Right hindlimb (tissue), 1 donor: ENCODE results near the gene B3GALT4.
"Not testable (repeated sequence)": the region's sequence is repeated elsewhere in the genome, so short reads cannot be mapped to it uniquely, and the experiment has no call there.

Experiments
- DNase-seq: peaks from one replicate; pipeline ENCODE4 v3.0.0-alpha.2; 2018

The B3GALT4 gene

DNA sequence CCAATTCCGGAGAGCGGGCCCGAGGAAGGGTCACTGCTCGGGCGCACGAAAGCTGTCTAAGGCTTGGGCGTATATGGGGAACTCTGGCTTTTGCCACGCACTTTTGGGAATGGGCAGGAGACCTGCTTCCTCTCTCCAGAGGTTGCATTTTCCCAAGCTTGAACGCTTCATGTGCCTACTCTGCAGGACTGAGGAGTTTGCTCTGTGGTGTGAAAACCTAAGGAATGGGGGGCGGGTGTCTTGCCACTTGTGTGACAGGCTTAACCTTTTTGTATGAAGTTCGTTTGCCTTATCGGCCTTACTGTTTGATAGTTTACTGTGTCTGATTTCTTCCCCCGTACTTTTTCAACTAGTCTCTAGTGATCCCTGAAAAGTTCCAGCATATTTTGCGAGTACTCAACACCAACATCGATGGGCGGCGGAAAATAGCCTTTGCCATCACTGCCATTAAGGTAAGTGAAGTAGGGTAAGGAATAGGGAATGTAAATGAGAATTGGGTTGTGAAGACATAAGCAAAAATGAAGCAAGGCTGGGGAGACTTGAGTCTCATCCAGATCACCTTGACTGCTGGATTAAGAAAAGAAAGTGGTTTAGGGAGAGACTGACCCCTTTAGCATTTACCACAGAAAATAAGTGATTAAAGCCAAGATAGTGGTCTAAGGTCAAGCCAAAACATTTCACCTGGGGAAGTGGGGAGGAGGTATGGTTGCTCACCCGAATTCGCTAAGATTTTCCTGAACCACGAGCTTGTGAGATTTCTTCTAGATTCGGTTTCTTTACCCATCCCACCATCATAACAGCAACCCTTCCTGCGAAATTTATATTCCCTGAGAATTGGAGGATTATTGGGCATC is 4.4 kb upstream of the B3GALT4 start:
- DNase-seq: no peak

DNA sequence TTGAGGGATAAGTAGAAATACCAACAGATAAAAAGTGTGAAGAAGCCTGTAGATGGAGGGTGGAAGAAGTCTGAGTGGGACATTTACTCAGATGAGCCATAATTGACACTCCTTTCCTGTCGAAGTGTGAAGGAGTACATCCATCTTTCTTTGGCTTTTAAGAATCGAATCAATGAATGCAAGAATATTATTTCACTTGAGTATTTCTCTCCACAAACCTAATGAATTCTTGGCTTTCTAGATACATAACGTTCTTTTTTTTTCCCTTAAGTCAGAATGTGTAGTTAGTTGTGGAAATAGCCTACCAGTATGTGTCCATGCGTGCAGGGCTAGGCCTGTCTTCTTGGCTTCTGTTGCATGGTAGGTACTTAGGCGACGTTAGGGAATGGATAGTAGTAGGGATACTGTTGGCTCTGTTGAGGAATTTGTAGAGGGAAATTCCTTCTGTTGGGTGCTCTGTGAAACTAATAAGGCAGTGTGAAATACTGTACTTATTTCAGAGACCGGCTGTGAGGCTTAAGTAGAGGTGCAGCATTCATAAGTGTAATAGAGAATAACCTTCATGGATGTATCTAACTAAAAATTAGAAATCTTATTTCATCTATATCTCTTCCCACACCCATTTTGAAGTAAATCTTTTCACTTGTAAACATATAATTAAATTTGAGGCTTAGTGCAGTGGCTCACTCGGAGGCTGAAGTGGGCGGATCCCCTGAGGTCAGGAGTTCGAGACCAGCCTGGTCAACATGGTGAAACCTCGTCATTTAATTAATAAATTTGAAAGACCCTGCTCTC is 3.6 kb upstream of the B3GALT4 start:
- DNase-seq: no peak

DNA sequence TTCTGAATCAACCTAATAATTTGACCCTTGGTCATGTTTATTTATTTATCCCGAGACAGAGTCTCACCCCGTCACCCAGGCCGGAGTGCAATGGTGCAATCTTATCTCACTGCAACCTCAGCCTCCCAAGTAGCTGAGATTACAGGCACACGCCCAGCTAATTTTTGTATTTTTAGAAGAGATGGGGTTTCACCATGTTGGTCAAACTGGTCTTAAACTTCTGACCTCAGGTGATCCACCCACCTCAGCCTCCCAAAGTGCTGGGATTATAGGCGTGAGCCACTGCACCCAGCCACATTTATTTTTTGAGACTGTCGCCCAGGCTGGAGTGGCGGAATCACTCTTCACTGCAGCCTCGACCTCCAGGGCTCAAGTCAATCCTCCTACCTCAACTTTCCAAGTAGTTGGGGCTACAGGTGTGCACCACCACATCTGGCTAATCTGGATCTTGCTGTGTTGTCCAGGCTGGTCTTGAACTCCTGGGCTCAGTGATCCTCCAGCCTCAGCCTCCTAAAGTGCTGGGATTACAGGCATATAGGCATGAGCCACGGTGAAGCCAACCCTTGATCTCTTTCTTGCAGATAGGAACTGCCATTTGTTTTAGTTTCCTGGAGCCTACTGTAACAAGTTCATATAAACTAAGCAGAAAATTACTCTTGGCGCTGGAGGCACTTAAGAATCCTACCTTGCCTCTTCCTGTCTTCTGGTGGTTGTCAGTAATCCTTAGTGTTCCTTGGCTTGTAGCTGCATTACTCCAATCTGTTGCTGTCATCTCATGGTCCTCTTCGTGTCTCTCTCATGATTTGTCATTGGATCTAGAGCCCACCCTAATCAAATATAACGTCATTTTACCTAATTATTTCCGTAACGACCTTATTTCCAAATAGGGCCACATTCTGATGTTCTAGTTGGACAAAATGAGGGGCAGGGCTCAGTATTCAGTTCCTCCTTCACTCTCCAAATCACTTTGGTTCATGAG is 2.7 kb upstream of the B3GALT4 start:
- DNase-seq: no peak

- DNase-seq: not testable (repeated sequence)
These were observed 935 bp upstream of the B3GALT4 start for GRCh38 chr6:33275795-33276580.

- DNase-seq: no peak
These were observed 401 bp upstream of the B3GALT4 start for GRCh38 chr6:33276581-33276863.

GRCh38 chr6:33277663-33278391 is 904 bp downstream of the B3GALT4 start:
- DNase-seq: no peak

GRCh38 chr6:33278392-33278741 is 1.4 kb downstream of the B3GALT4 start:
- no peak for DNase-seq

DNA sequence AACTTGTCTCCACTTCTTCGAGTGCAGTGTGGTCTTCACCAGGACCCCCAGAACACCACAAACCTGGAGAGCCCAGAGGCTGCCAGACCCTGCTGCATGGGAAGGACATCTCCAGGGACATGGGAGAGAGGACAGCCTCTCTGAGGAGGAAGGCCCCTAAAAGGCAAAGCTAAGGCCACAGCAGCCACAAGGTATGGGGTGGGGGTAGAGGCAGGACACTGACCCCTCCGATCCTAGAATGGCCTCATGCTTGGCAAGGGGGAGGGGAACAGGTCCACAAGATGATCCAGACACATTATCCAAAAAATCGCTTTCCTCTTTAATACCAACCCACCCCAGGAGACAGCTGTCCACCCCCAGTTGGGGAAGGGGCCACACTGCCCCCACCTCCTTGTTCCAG is 1.9 kb downstream of the B3GALT4 start:
- DNase-seq: no peak

DNA sequence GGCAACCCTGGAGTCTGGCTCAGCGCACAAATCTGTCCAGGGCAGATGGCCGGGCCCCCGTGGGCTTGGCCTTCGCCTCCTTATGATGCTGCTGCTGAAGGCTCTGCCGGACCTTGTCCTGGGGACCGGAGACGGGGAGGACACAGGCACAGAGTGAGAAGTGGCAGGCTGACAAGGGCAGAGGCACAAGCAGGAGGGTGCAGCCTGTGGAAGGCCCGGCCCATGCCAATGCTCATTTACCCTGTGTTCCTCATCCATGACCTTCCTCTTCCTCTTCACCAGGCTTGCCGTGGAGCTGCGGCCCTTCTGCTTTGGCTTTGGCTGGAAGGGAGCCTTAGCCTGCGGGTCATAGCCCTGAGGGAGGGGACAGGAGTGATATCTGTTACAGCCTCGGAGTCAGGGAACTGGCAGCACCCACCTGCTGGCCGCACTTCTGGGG is 2.4 kb downstream of the B3GALT4 start:
- DNase-seq: no peak

- DNase-seq: no peak
These were observed 3.1 kb downstream of the B3GALT4 start for GRCh38 chr6:33279971-33280511.

DNA sequence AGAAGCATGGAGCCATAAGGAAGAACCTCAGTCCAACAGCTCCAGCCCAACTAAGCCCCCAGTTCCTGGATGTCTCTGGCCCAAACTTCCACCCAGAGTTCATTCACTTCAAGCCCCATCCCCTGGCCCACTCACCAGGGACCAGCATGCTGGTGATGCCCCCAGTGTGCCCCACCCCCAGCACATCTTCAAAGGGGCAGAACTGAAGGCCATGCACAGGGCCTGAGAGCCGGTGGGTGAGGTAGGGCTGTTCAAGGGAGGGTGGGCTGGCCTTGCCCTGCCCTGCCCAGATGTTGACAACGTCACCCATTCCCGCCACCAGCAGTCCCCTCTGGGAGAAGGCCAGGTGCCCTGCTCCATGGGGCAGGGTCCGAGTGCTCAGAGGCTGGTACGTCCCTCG is 3.6 kb downstream of the B3GALT4 start:
- no peak for DNase-seq

- not testable (repeated sequence) for DNase-seq
These were observed 8.3 kb downstream of the B3GALT4 start for GRCh38 chr6:33285214-33285613.

- no peak for DNase-seq
These were observed 10.3 kb downstream of the B3GALT4 start for GRCh38 chr6:33286946-33287914.

DNA sequence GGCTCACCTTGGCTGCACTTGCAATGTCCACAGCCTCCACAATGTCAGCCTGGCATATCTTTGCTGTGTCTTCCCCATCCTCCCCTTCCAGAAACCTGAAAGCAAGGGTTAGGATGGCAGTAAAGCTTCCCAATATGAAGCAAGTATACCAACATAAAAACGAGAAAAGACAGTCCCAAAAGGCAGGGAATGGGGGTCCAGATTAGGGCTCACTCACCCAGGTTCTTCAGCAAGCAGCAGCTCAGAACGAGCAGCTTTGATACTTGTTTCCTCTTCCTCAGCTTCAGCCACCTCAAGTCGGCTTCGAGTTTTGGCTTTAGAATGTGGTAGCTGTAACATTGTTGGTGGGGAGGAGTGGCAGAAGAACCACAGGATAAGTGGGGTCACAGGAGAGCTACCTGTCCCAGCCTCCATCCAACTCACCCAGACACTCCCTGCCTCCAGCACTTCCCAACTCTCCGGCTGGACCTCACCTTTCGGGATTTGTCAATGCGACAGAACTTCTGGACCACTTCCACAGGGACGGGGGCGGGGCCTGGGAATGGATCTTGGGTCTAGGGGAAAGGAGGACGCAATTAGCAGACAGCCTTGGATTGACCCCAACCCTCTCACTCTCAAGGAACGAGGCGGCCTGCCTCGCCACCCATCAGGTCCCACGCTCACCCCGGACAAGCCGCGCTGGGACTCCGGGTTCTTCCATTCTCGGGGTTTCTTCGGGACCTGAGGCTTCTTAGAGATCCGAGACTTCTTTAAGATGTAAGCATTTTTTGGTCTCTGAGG is 11.4 kb downstream of the B3GALT4 start:
- DNase-seq: no peak

DNA sequence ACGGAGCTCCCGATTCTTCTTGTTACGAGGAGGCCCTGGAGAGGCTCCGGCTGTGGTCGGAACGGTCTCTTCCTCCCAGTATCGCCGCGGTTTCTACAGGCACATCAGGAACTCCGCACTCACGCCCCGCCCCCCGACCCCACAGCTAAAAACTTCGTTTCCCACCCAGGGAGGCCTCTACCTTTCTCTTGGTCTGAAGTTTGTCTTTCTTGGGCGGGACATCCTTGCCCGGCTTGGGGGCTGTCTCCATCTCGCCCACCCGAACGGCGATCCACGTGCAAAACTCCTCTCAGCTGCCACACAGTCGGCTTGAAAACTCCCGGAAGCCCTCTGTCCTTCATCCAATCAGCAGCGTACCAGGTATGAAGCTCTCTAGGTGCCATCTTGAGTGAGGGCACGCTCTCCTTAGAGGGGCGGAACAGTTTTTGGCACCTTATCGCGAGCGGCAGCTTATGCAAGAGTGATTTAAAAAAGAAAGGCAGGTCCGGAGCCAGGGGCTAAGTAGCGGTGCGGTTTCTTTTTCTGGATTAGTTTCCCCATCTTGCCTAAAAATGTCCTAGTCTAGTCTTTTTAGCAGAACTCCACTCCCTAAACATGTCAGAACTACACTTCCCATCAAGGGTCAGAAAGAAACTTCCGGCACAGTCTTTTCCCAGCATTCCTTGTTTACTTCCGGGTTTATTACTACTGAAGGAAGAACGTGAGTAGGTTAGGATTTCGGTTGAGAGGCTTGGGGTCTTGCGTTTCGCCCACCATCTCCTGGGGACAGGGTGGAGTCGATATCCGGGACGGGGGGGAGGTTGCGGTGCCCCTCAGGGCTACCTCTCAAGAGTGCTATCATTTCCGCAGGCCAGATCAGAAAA is 12.2 kb downstream of the B3GALT4 start, which contains the start of the genes PFDN6 and WDR46:
Gene PFDN6 (plus strand): TSS at position 681 of the 863 bp plus-strand sequence. CDS start 256 bp downstream, outside the sequence.
Gene WDR46 (minus strand): TSS at position 319 of the 863 bp plus-strand sequence. CDS start 69 bp downstream, at position 250.
- DNase-seq: peak; percentile 92

DNA sequence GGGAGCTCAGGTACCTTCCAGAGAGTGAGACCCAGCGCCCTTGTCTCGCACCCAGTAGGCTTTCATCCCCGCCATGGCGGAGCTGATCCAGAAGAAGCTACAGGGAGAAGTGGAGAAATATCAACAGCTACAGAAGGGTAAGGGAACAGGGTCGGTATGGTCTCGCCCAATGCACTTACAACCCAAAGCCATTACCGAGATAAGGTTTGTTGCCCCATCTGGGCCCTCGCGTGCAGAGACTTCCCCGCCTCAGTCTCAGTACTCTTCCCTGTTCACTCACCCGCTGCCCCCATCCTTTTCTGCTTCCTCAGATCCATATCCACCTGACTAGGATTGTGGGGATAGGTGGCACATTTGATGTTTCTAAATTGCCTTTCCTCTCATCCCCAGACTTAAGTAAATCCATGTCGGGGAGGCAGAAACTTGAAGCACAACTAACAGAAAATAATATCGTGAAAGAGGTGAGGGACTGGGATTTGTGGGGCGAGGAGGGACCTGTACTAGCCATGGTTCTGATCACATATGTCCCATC is 12.9 kb downstream of the B3GALT4 start:
- DNase-seq: no peak

GRCh38 chr6:33290459-33290858 is 13.5 kb downstream of the B3GALT4 start:
- DNase-seq: no peak
